Neutrophil (primary cell): ENCODE data around the gene IL10RB.
"Not testable (repeated sequence)": the region's sequence is repeated elsewhere in the genome, so short reads cannot be mapped to it uniquely, and the experiment has no call there.

ENCODE experiments used
- H3K27ac ChIP-seq: fragments of 200-600 bp; sonication (generic); 2 replicates; pipeline ENCODE4 v1.5.1; 2016; ENCODE audit warnings: mild to moderate bottlenecking, moderate library complexity
- H3K27me3 ChIP-seq: fragments of 200-600 bp; sonication (generic); 2 replicates; pipeline ENCODE4 v1.6.0; 2016; ENCODE audit warnings: mild to moderate bottlenecking
- H3K36me3 ChIP-seq: fragments of 200-600 bp; sonication (generic); 2 replicates; pipeline ENCODE4 v1.5.1; 2017
- H3K4me1 ChIP-seq, 2 experiments: fragments of 200-600 bp in 1 of 2; sonication (generic) in 1 of 2; 1 replicate in 1 of 2; 2 replicates in 1 of 2; pipeline versions ENCODE4 v1.5.1 to v1.6.1; 2013 to 2016; ENCODE audit warnings: low read depth in 1 of 2, low read length in 1 of 2, mild to moderate bottlenecking in 1 of 2, moderate library complexity in 1 of 2; ENCODE audit not compliant: control insufficient read depth in 1 of 2, insufficient read depth in 1 of 2
- H3K4me3 ChIP-seq, 2 experiments: fragments of 200-600 bp in 1 of 2; sonication (generic) in 1 of 2; 1 replicate in 1 of 2; 2 replicates in 1 of 2; pipeline ENCODE4 v1.5.1; 2013 to 2016; ENCODE audit warnings: low read depth in 1 of 2, low read length in 1 of 2, mild to moderate bottlenecking in 1 of 2, moderate library complexity in 1 of 2
- H3K9me3 ChIP-seq: fragments of 200-600 bp; sonication (generic); 2 replicates; pipeline ENCODE4 v1.5.1; 2016
- TF ChIP-seq, protein P1 (sequence below): fragments of 200-600 bp; sonication (generic); IDR thresholded peaks from 2 replicates; pipeline ENCODE4 v1.5.1; 2016; ENCODE audit warnings: antibody characterized with exemption

The IL10RB gene

DNA sequence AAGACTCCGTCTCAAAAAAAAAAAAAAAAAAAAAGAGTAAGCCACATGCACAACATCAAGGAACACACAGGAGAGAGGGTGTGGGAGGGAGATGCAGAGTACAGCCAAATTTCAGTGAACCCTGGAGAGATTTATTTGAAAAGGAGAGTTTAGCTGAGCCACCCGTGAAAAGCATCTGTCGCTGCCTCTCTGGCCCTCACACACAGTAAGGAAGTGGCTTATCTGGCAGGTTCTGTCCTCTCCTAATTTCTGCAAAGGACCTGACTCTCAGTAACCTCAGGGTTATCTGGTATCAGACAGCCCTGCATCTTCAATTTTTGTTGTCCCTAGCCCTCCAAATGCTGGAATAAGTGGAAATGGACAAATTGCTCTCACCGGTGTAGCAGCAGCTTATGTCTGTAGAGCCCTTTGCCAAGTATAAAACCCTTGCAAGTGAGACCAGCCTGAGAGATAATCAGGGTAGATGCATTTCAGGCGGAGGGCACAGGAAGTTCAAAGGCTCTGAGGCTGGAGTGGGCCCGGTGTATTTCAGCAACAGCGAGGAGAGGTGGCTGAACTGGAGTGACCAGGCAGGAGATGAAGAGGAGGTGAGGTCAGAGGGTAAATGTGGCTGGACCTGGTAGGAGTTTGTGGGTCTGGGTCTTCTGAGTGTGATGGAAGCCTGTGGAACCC lies 16.7 kb upstream of the IL10RB start:
- H3K27ac ChIP-seq: no peak overlapping the region
- TF ChIP-seq, protein P1, sequence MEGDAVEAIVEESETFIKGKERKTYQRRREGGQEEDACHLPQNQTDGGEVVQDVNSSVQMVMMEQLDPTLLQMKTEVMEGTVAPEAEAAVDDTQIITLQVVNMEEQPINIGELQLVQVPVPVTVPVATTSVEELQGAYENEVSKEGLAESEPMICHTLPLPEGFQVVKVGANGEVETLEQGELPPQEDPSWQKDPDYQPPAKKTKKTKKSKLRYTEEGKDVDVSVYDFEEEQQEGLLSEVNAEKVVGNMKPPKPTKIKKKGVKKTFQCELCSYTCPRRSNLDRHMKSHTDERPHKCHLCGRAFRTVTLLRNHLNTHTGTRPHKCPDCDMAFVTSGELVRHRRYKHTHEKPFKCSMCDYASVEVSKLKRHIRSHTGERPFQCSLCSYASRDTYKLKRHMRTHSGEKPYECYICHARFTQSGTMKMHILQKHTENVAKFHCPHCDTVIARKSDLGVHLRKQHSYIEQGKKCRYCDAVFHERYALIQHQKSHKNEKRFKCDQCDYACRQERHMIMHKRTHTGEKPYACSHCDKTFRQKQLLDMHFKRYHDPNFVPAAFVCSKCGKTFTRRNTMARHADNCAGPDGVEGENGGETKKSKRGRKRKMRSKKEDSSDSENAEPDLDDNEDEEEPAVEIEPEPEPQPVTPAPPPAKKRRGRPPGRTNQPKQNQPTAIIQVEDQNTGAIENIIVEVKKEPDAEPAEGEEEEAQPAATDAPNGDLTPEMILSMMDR: no peak
- H3K4me3 ChIP-seq: no peak overlapping the region
- H3K36me3 ChIP-seq: peaks cover 100% of the 10 kb centered on the region
- H3K4me1 ChIP-seq: peaks cover 3 to 4% of the 10 kb centered on the region in 2 experiments
- H3K9me3 ChIP-seq: no peaks in the 10 kb centered on the region
- H3K27me3 ChIP-seq: no peaks in the 10 kb centered on the region

DNA sequence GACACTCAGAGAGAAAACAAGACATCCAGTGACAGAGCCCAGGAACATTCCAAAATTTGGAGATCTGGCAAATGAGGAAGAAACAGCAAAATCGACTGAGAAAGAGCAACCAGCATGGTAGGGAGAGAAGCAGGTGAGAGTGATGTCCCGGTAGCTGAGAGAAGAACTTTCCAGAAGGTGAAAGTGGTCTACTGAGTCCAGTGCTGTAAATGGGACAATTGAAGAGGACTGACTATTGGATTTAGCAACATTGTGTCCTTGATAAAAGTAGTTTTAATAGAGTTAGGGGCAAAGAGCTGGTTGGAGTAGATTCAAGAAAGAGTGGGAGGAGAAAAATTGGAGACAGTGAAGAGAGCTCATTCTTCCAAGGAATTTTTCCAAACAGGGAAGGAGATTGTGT lies 15.0 kb upstream of the IL10RB start:
- Histone ChIP-seq H3K36me3 (peaks cover 100% of the 10 kb centered on the region), H3K27me3 (no peaks in the 10 kb centered on the region), H3K9me3 (no peaks in the 10 kb centered on the region), H3K27ac (peak overlapping the region; percentile 44), H3K4me1 (no peaks in the 10 kb centered on the region), H3K4me3 (no peak overlapping the region)
- TF ChIP-seq, protein P1: no peak

DNA sequence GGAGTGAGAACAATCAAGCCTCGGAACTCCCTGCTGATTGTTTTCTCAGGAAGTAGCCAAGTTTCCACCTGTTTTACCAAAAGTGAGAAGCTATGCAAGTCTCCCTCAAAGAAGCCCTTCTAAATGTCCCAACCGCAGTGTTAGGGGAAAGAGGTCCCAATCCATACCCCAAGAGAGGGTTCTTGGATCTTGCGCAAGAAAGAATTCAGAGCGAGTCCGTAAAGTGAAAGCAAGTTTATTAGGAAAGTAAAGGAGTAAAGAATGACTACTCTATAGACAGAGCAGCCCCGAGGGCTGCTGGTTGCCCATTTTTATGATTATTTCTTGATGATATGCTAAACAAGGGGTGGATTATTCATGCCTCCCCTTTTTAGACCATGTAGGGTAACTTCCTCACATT lies 12.8 kb upstream of the IL10RB start:
- H3K4me1 ChIP-seq, H3K27me3 ChIP-seq, H3K9me3 ChIP-seq, H3K4me3 ChIP-seq: not testable (repeated sequence)
- H3K36me3 ChIP-seq: peaks cover 100% of the 10 kb centered on the region
- H3K27ac ChIP-seq: peak overlapping the region; percentile 9

DNA sequence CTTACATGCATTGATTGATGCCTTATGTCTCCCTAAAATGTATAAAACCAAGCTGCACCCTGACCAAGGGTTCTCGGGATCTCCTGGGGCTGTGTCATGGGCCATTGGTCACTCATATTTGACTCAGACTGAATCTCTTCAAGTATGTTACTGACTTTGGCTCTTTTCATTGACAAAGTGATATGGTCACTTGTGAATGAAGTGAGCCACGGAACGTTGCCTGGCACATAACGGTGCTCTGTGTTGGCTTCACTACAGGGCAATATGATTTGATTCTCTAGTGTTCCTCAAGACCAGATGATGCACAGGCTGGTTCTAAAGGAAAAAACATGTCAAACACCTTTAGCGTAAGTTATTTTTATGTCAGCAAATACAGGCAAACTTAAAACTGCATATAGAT lies 11.4 kb upstream of the IL10RB start:
- H3K4me1 ChIP-seq: no peaks in the 10 kb centered on the region
- peaks cover 100% of the 10 kb centered on the region for H3K36me3 ChIP-seq
- TF ChIP-seq, protein P1: no peak
- H3K9me3 ChIP-seq: no peaks in the 10 kb centered on the region
- H3K4me3 ChIP-seq: no peak overlapping the region
- no peaks in the 10 kb centered on the region for H3K27me3 ChIP-seq
- H3K27ac ChIP-seq: peak overlapping the region; percentile 25

DNA sequence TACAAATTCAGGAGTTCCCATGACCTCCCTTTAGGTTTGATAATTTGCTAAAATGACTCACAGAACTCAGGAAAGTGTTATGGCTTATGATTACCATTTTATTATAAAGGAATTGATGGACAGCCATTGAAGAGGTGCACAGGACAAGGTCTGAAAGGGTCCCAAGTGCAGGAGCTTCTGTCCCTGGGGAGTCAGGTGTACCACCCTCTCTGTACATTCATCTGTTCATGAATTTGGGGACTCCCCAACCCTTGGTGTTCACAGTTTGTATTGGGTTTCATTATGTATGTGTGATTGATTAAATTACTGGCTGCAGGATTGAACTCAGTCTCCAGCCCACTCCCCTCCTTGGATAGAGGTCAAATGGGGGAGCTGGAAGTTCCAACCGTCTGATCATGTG lies 10.8 kb upstream of the IL10RB start:
- Histone ChIP-seq H3K4me3 (no peak overlapping the region), H3K27me3 (no peaks in the 10 kb centered on the region), H3K36me3 (peaks cover 97% of the 10 kb centered on the region), H3K27ac (peak overlapping the region; percentile 25), H3K4me1 (no peaks in the 10 kb centered on the region), H3K9me3 (no peaks in the 10 kb centered on the region)
- TF ChIP-seq, protein P1: no peak

DNA sequence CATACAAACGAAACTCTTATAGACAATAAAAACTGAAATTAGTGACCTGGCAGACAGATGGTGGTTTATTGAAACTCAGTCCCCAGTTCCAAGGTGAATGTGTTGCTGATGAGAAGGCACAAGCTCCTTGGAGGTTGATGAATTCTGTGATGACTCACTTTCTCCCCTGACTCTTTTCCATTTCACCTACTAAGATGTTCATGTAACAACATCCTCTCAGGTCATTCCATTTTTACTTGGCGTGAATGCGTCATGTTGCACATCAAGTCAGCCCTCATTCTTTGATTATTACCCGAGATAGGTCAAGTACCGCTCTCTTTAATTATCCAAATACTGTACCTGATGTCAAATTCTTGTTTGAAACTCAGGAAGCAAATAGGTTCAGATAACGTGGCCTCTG lies 10.1 kb upstream of the IL10RB start:
- H3K36me3 ChIP-seq: peaks cover 92% of the 10 kb centered on the region

More for the DNA sequence above, 10.1 kb upstream of the IL10RB start:
- TF ChIP-seq, protein P1: no peak
- no peak overlapping the region for H3K27ac ChIP-seq
- peaks cover under 1% of the 10 kb centered on the region in 2 experiments for H3K4me1 ChIP-seq
- no peak overlapping the region for H3K4me3 ChIP-seq
- no peaks in the 10 kb centered on the region for H3K27me3 ChIP-seq
- no peaks in the 10 kb centered on the region for H3K9me3 ChIP-seq
